B cell (primary cell): Measurements from ENCODE around the gene TMEM141.
"Not testable (repeated sequence)": the region's sequence is repeated elsewhere in the genome, so short reads cannot be mapped to it uniquely, and the experiment has no call there.

Source experiments
- EZH2 ChIP-seq: IDR thresholded peaks from 2 replicates; pipeline ENCODE4 v1.6.1; 2012; ENCODE audit warnings: borderline replicate concordance, low read depth, mild to moderate bottlenecking, moderate library complexity, low read length; ENCODE audit not compliant: insufficient read depth, poor library complexity, severe bottlenecking
- TF ChIP-seq, protein P1 (sequence below): fragments of 200-600 bp; IDR thresholded peaks from one replicate; pipeline ENCODE4 v1.8.0; 2022; ENCODE audit warnings: antibody characterized with exemption, mild to moderate bottlenecking

- TF ChIP-seq, protein P1, sequence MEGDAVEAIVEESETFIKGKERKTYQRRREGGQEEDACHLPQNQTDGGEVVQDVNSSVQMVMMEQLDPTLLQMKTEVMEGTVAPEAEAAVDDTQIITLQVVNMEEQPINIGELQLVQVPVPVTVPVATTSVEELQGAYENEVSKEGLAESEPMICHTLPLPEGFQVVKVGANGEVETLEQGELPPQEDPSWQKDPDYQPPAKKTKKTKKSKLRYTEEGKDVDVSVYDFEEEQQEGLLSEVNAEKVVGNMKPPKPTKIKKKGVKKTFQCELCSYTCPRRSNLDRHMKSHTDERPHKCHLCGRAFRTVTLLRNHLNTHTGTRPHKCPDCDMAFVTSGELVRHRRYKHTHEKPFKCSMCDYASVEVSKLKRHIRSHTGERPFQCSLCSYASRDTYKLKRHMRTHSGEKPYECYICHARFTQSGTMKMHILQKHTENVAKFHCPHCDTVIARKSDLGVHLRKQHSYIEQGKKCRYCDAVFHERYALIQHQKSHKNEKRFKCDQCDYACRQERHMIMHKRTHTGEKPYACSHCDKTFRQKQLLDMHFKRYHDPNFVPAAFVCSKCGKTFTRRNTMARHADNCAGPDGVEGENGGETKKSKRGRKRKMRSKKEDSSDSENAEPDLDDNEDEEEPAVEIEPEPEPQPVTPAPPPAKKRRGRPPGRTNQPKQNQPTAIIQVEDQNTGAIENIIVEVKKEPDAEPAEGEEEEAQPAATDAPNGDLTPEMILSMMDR, result not testable (repeated sequence)
- TF ChIP-seq EZH2, result not testable (repeated sequence)
Measured at GRCh38 chr9:136803009-136803550, 11.9 kb downstream of the TMEM141 start.
